Keratinocyte (primary cell): ENCODE measurements around the gene OR2C3.

Experiments
- CTCF ChIP-seq, 3 experiments: IDR thresholded peaks in 1 of 3; conservative IDR thresholded peaks in 1 of 3; optimal IDR thresholded peaks in 1 of 3; 2 replicates in 2 of 3; 3 replicates in 1 of 3; pipeline versions ENCODE3 to v1.5.1; 2011; ENCODE audit warnings: low read length in 3 of 3, mild to moderate bottlenecking in 3 of 3, moderate library complexity in 2 of 3, control low read depth in 1 of 3, inconsistent platforms in 1 of 3; ENCODE audit not compliant: insufficient read depth in 2 of 3; ENCODE audit errors: extremely low read depth in 1 of 3
- EZH2 ChIP-seq: IDR thresholded peaks from one replicate; pipeline ENCODE4 v1.6.1; 2012; ENCODE audit warnings: inconsistent platforms, mild to moderate bottlenecking, low read length, moderate library complexity

- TF ChIP-seq CTCF (optimal IDR thresholded peaks at IDR 0.05 in 1 of 3, IDR thresholded peaks at IDR 0.05 in 1 of 3, conservative IDR thresholded peaks at IDR 0.05 in 1 of 3; ENCODE audit: extremely low read depth in 1 of 3, insufficient read depth in 2 of 3, low read length in 3 of 3) (no peak), EZH2 (no peak)
These were observed 838 bp downstream of the OR2C3 start for GRCh38 chr1:247535402-247535801.
